Measurements from ENCODE around the gene PKNOX2.
A peak's percentile ranks its signal among the peaks of the same experiment; 100 is the strongest.

The PKNOX2 gene

DNA sequence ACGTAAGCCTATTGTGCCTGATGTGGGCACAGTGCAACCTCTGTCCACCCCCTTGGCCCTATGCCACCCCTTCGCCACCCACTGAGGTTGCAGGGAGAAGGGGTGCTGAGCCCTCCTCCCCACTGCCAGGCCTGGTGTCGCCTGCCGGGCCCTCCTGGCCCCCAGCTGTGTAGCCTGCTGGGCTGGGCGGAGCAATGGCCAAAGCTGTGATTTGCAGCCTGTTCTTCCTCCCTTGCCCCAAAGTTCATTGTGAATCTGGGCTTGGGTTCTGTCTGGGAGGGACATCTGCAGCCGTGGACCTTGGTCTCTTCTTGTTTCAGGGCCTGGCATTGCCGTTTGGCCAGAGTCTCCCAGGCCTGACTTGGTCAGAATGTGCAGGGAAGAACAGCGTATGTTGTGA lies 121.9 kb downstream of the PKNOX2 start:
- no peak for DNase-seq (ENCODE audit: low spot score)

DNA sequence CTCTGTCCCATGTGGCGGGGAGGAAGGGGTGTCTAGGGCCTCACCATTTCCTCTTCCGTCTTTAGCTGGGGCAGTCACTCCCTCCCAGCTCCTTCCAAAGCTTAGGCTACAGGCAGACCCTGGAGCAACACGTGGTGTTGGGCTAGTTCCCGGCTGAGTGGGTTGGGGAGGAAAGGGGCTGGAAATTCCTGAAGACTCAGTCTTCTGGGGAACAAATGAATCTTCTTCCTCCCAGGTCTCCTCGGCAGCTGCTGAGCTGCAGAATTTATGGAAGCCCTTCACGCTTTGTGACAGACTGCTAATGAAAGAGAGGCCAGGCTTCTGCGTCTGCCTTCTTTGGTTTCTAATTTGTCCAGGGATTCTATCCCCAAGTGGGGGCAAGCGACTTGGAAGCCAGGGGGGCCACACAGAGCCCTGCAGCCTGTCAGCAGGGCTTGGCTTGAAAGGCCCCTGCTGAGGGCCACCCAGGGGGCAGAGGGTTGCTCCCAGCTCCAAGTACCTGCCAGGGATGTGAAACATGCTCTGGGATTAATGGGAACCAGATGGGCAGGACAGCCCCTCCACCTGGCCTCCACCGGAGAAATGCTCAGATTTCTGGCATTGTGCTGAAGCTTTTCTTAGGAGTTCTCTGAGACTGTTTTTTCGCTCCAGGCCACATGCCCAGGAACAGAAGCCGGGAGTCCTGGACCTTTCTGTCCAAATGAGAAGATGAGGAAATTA lies 123.1 kb downstream of the PKNOX2 start:
- DNase-seq (ENCODE audit: low spot score): no peak

DNA sequence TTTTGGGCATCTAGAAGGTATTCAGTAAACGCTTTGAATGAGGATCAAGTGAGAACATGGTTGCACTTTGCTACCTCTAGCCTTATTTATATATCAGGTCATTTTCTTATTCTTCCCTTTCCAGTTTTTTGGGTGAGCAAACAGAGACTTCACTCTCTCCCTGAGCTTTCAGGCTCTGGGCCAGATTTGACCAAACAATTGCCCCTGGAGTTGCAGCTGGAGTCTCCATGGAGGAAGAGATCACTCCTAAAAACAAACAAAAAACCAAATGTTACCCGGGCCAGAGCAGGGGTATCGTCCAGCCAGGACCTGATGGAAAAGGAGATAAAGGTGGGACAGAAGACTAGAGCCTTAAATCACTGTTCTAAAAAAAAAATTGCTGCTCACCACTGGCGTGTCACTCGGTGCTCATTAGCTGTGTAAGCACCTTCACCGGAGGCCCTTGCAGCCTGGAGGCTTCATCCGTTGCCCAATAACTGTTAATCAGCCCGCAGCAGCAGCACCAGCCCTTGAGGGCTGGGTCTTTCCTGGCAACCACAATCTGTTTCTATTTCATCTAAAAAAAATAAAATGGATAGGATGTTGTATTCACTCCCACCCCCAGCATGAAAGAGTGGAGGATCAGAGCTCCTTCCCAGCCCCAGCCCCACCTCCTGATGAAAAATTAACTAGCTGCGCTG lies 125.0 kb downstream of the PKNOX2 start:
- no peak for DNase-seq (ENCODE audit: low spot score)

DNA sequence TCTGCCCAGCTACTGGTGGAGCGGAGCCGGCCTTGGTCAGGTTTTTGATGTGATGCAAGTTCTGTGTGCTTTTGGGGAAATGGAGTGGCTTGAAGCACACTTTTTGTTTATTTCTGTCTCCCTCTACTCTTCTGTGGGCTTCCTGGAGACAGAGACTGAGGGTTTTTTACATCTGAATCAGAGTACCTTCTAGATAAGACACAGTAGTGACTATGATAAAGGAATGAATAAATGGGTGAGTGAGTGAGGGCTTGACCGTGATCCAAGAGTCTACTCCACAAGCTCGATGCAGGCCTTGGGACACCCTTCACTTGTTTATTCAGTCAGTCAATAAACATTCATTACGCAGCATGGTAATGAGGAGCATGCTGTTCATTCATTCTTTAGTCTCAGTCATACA lies 125.7 kb downstream of the PKNOX2 start:
- no peak for DNase-seq (ENCODE audit: low spot score)

DNA sequence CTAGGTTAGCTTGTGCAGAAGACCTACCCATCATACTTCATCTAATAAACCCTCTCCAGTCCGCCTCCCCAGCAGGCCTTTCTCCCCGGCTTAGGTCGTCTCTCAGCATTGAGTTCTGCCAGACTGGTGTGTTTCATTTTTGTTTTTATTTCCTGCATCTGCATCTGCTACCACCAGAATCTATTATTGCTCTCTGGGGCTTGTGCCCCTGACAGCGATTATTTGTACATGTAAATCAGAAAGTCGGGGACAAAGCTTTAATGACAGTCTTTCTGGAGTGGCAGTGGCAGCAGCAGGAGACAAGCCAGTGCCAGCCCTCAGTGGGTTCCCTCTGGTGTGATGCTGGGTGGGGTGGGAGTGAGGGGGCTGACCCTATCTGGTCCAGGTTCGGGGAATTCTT lies 127.5 kb downstream of the PKNOX2 start:
- DNase-seq (ENCODE audit: low spot score): no peak

DNA sequence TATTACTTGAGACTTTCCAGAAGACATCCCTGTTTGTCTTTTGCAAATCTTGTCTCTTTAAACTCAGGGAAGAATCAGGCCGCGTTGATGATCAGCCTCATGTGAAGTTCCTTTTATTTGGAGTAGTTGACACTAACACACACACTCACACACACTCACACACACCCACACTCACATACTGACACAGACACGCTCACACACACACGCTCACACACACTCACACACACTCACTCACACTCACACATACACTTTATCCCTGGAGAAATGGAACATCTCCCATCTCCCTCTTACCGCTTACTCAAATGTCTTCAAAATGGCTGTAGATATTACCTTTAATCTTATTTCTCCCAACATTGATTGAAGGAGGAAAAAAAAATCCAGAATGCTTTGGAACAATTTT lies 129.0 kb downstream of the PKNOX2 start:
- DNase-seq (ENCODE audit: low spot score): no peak

DNA sequence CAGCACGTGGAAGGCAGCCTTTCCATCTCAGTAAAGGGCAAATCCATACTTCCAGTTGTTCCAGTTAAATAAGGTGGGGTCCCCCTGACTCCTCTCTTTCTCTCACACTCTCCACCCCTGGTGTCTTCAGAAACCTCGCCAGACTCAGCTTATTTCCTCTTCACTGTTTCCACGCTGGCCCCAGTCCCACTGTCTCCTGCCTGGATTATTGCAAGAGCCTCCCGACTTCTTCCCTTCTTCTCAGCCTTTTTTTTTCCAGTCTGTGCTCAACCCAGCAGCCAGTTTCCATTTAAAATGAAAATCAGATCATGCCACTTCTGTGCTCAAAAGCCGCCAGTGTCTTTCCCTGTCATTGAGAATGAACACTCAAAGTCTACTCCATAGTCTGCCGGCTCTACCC lies 131.4 kb downstream of the PKNOX2 start:
- DNase-seq (ENCODE audit: low spot score): no peak

DNA sequence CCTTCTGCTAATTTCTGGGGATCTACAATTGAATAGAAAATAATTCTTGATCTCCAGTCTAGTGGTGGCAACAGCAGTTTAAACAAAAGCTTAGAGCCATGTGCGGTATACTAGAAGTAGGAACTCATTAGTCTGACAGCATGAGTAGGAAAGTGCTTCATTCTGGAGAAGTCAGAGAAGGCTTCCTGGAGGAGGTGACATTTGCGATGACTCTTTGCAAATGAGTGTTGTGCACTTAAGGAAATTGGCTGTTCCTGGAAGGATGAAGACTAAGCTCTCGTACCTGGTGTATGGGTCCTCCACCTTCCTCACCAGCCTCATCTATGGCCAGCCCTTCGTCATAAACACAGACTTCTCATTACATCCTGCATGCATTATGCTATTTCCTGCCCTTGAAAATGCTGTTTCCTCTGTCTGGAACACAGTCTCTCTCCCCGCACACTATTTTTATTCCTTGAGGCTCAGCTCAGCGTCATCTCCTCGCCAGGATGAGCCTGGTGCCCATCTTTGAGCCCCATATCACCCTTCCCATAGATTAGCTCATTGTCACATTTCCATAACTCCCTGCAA lies 132.9 kb downstream of the PKNOX2 start:
- no peak for DNase-seq (ENCODE audit: low spot score)

DNA sequence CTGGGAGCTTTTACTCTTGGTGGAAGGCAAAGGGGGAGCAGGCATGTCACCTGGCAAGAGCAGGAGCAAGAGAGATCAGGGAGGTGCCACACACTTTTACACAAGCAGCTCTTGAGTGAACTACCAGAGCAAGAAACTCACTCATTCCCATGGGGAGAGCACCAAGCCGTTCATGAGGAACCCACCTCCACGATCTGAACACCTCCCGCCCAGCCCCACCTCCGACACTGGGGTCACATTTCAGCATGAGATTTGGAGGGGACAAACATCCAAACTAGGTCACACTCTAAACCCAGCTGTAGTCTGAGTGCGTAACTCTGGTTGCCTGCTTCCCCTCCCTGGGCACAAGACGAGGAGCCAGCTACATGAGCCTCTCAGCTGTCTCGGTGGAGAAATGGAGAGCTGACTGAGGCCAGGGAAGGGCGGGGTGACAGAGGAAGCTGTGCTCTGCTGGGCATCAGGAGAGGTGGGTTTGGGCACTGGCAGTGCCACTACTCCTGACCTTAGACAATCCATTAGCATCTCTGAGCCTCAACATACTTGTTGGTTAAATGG lies 134.6 kb downstream of the PKNOX2 start:
- no peak for DNase-seq (ENCODE audit: low spot score)

DNA sequence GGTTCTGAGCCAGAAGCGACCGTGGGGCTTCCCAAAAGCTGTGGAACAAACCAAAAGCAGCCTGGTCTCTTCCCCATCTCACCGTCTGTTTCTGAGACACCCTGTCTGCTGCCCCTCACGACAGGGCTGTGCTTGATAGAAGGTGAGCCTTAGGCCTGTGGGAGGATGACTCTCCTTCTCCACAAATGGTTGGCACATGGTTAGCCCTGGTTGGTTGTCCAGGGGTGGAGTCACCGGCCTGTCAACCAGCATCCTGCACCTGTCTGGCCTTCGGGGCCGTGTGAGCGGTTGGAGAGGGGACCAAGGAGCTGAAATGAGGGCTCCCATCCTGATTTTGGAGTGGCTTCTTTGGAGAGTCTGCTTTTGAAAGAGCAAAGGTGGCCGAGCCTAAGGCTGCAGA lies 135.3 kb downstream of the PKNOX2 start:
- no peak for DNase-seq (ENCODE audit: low spot score)

DNA sequence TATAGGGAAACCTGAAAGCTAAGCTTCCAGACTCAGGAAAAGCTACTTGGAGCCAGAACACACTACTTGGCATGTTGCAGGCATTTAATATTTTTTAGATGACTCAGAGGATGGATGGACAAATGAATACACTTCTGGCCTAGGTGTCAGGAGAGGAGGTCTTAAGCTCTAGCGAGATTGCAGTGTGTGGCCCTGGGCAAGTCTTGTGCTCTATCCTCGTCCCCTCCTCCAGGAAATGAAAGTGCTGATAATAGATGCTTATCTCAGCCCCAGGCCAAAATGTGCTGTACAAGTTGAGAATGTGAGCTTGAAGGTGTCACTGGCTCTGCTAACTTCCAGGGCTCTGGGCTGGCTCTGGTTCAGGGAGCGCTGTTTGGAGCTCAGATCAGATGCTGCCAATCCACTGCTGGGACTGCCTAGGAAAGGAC lies 136.3 kb downstream of the PKNOX2 start:
- DNase-seq (ENCODE audit: low spot score): peak; percentile 76

DNA sequence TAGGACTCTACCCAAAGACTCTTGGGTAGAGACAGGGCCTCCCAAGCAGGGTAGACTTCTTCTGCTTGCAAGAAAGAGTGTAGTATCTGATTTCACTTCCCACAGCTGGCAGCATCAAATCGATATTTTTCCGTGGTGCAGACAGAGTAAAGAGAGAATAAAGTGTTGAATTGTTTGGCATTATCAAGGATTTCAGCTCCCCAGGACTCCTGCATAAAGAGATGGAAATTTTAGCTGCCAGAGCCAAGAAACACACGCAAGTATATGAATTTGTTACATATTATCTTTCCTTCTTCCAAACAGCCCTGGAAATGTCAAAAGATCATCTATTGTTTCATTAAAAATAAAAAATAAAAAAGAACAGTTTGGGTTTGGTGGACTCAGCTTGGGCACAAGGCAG lies 136.8 kb downstream of the PKNOX2 start:
- DNase-seq (ENCODE audit: low spot score): no peak

DNA sequence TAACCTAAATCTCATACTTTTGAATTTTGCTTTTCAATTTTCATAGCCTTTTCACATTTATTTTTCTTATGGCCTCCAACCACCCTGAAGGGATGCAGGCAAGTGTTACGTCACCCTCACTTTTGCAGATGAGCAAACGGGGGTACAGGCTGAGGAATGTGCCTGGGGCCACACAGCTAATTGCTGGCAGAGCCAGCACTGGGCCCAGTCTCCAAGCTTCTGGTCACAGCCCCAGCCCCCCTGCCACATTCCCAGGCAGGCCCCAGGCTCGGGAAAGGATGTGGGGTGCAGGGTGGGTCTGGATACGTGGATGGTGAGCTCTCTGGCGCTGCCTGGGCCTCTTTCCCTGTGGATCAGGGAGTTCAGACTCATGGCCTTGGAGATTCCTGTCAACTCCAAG lies 138.6 kb downstream of the PKNOX2 start:
- no peak for DNase-seq (ENCODE audit: low spot score)

DNA sequence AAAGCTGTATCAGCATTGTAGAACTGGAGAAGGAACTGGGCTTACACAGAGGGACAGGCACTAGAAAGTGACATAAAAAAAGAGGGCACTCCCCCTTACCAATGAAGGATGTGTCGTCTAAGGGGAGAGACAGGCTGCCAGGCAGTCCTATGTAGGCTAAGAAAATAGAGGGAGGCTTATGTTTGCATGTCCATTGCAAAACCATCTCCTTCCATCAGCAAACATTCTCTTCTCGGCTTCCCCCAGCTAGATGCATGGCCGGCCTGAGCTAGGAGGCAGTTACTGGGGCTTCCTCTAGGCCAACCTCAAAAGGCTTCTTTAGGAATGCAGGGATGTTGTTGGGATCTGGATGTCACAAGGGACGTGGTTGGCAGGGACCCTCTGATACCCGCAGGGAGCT lies 139.1 kb downstream of the PKNOX2 start:
- DNase-seq (ENCODE audit: low spot score): no peak

DNA sequence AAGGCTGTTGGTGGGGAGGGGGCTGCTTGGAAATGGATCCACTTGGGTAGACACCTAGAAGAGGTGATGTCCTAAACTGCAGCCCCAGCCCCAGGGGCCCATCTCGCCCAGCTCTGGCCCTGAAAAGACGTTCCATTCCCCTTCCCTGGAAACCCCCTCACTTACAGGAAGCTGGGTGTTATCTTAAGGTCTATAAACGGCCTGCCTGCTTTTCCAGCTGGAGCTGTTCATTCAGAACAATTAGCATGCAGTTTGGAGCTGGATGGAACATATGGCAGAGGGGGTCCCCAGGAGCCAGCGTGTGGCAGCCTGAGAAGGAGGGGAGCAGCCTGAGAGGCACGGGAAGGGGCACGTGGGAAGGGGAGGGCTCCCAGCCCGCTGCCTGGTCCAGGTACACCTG lies 139.6 kb downstream of the PKNOX2 start:
- no peak for DNase-seq (ENCODE audit: low spot score)

DNA sequence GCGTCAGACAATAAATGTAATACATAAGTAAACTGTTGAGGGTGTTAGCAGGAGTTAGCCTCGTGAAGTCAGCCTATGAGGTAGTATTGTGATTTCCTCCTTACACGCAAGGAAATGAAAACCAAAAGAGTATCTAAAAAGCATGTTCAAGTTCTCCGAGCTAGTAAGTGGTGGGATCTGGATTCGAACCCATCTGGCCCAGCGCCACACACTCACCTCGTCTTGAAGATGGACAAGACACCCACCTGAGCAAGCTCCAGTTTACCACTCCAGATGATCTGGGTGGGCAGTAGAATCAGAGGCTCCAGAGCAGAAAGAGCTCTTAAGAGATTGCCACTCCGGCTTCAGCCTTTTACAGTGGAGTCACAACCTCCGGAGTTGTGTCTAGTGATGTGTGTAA lies 140.3 kb downstream of the PKNOX2 start:
- DNase-seq (ENCODE audit: low spot score): no peak

DNA sequence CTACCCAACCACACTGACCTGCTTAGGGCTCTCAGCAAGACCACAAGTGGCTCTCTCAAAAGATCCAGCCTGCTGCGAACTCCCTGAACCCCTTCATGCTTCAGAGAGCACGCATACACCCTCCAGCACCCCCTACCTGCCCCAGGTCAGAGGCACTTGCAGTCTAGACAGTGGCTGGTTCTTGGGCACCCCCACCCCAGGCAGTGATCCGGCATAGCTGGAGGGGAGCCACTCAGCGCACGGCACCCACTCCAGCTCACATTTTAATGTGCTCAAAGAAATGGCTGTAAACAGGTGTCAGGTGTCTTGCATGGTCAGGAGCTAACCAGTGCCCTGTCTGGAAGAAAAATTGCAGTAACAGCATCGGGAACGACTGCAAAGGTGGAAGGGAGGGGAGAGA lies 140.8 kb downstream of the PKNOX2 start:
- DNase-seq (ENCODE audit: low spot score): no peak

DNA sequence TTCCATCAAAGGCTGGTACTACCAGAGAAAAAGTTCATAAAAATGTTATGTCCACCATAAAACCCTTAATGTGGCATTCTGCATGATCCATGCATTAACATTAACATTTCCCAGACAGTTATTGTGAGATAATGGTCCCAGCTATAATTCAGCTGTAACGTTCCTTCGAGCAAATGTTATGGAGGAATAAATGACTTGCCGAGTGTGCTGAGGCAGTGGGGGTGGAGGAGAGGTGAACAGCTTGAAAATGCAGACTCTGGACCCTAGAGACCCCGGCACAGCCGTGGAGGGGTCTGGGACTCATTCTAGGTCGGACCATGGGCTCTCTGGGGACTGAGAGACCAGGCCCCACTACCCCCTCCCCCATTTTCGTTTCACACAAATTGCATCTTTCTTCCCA lies 141.9 kb downstream of the PKNOX2 start:
- DNase-seq (ENCODE audit: low spot score): no peak

DNA sequence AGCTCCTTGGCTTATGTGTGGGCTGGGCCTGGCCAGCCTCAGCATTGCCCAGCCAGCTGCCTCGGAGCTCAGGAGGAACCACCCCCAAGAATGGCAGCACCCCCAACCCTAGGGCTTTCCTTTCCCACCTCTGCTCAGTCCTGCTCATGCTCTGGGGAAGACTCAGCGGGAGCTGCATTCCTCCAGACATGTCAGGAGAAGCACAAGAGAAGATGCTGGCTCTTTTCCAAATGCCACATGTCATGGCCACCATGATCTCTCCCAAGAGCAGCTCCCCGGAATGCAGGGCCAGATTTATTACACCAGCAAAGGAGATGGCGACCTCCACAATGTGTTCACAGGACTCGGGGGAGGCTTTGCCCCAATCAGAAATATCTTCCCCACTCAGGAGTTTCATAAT lies 143.7 kb downstream of the PKNOX2 start:
- no peak for DNase-seq (ENCODE audit: low spot score)

DNA sequence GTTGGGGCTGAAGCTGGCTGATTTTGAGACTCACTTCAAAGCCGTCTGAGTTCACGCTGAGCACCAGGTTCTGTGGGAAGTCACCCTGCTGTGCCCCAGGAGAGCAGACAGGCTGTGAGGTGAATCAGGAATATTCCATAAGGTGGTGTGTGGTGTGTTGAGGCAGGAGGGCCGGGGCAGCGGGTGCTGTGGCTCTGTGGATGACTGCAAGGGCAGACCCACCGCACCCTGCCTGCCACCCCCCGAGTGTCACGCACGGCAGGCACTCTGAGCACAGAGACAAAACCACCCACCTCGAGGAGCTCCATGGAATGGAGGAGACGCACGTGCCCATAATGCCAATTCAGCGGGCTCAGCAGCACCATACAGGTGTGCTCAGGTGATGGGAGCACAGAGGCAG lies 147.8 kb downstream of the PKNOX2 start:
- no peak for DNase-seq (ENCODE audit: low spot score)

DNA sequence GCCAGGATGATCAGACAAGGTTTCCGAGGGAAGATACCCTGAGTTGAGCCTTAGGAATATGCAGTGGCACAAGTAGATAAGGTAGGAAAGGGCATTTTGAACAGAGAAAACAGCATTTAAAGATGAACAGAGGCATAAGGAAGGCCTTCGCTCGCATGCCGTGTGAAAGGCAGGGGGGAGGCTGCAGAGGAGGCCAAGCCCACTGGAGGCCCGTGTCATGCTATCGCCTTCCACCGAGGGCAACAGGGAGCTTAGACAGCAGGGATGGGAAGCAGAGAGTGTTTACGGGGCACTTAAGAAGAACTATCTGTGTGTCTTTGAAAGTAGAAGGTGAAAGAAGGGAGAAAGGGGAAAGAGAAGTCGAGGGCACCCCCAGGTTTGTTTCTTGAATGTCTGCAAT lies 148.3 kb downstream of the PKNOX2 start:
- DNase-seq (ENCODE audit: low spot score): no peak

DNA sequence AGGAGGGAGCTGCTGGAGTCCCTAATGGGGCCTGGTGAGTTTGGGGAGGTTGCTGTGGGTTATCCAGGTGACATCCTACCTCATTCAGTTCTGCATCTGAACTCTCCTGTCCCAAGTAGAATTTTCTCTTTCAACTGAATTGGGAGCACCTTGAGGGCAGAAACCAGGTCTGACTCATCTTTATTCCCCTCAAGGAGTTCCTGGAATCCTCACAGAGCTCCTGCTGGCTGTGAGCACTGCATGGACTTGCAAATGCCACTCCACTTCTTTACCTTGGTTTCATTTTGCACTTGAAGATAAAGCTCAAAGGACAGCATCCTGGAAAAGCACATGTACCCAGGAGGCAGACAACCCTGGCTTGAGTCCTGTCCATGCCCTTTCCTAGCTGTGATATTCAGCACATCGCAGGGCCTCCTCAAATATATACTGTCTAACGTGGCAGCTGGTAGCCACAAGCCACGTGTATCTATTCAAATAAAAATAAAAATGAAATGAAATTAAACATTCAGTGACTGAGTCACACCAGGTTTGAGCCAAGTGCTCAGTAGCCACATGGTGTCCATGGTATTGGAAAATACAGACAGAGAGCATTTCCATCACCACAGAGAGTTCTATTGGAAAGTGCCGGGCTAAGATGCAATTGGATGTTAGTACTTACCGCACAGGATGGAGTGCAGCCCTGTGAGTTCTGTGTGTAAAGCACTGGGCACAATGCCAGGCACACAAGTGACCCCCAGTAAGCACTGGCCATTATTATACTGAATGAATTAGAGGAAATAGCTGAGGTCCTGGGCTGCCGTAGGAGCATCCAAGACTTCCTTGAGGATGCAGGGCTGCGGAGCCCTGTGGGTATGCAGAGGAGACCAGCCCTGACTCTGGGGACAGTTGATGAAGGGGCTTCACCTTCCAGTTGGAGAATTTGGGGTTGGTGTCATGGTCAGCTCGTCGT lies 149.0 kb downstream of the PKNOX2 start:
- no peak for DNase-seq (ENCODE audit: low spot score)

All from GM03348 (cell line).